Effector memory CD4-positive, alpha-beta T cell (primary cell): Measurements from ENCODE around the gene NLGN1.
"Not testable (repeated sequence)": the region's sequence is repeated elsewhere in the genome, so short reads cannot be mapped to it uniquely, and the experiment has no call there.

Experiments used
- DNase-seq, 3 donors: peaks; one replicate each; pipeline ENCODE4 v3.0.0-alpha.2; 2020
- H3K27ac ChIP-seq: 2 replicates; pipeline ENCODE4 v1.7.0; 2013; ENCODE audit warnings: mild to moderate bottlenecking, low read length, moderate library complexity; ENCODE audit not compliant: insufficient read depth, poor library complexity, severe bottlenecking
- H3K27me3 ChIP-seq: replicated peaks from 2 replicates; pipeline ENCODE4 v1.7.0; 2013; ENCODE audit warnings: mild to moderate bottlenecking, low read length; ENCODE audit not compliant: insufficient read depth, control insufficient read depth, poor library complexity, severe bottlenecking
- H3K36me3 ChIP-seq: 2 replicates; pipeline ENCODE4 v1.7.0; 2013; ENCODE audit warnings: mild to moderate bottlenecking, low read length, moderate library complexity; ENCODE audit not compliant: control insufficient read depth, insufficient read depth
- H3K4me1 ChIP-seq: 2 replicates; pipeline ENCODE4 v1.7.0; 2013; ENCODE audit warnings: low read length, mild to moderate bottlenecking; ENCODE audit not compliant: control insufficient read depth, insufficient read depth, poor library complexity, severe bottlenecking
- H3K4me3 ChIP-seq: 2 replicates; pipeline ENCODE4 v1.7.0; 2013; ENCODE audit warnings: low read length, low read depth, mild to moderate bottlenecking; ENCODE audit not compliant: insufficient read depth, poor library complexity, severe bottlenecking
- H3K9me3 ChIP-seq: 2 replicates; pipeline ENCODE4 v1.7.0; 2013; ENCODE audit warnings: mild to moderate bottlenecking, low read length, moderate library complexity; ENCODE audit not compliant: control insufficient read depth

NLGN1 gene

DNA sequence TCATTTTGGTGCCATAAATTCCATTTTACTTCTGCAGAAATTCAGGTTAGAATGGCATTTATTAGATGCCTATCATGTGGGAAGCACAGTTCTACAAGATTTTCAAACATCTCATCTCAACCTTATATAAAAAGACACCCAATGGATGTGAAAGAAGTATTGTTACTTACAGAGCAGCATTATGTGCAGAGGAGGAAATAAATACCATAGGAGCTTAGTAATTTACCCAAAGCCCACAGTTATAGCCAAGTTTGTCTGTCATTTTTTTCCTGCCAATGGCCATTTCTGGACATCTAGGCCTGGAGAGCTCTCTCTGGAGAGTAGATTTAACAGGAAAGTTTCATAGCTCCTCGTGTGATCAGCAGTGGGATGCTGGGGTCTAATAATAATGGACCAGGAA, 802.2 kb downstream of the NLGN1 start:
- DNase-seq, result no peak

GRCh38 chr3:174202116-174202515, 804.6 kb downstream of the NLGN1 start:
- Histone ChIP-seq H3K4me3 (no peak overlapping the region), H3K4me1 (no peaks in the 10 kb centered on the region), H3K9me3 (no peaks in the 10 kb centered on the region), H3K36me3 (no peaks in the 10 kb centered on the region), H3K27me3 (no peaks in the 10 kb centered on the region), H3K27ac (no peak overlapping the region)
- no peak for DNase-seq

More for the DNA sequence above, 802.2 kb downstream of the NLGN1 start:
- Histone ChIP-seq H3K4me1 (no peaks in the 10 kb centered on the region), H3K9me3 (no peaks in the 10 kb centered on the region), H3K4me3 (no peak overlapping the region), H3K27me3 (no peaks in the 10 kb centered on the region), H3K27ac (no peak overlapping the region), H3K36me3 (no peaks in the 10 kb centered on the region)

DNA sequence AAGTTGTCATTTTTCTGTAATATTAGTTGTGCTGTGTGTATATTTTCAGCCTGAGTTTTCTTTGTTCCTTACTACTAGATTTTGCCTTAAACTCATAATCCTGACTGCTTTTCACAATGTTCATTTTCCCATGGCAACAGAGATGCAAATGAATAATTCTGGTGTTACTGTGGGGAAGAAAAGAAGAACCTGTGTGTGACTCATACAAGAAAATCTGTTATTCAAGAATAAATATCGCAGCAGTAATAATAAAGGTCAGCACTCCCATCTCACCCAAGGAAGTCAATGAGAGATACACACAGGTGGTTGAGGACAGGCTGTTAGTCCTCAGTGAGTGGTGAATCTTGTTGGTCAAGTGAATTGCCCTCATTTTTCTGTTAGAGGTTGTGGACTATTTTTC, 805.0 kb downstream of the NLGN1 start:
- no peaks in the 10 kb centered on the region for H3K27me3 ChIP-seq
- H3K9me3 ChIP-seq, result no peaks in the 10 kb centered on the region
- no peak for DNase-seq
- H3K4me1 ChIP-seq, result no peaks in the 10 kb centered on the region
- H3K36me3 ChIP-seq, result no peaks in the 10 kb centered on the region
- H3K27ac ChIP-seq, result no peak overlapping the region
- no peak overlapping the region for H3K4me3 ChIP-seq

- Histone ChIP-seq H3K9me3 (no peaks in the 10 kb centered on the region), H3K36me3 (no peaks in the 10 kb centered on the region), H3K27ac (no peak overlapping the region), H3K4me3 (no peak overlapping the region), H3K27me3 (no peaks in the 10 kb centered on the region), H3K4me1 (no peaks in the 10 kb centered on the region)
- no peak for DNase-seq
Observed at GRCh38 chr3:174204765-174205164, 807.2 kb downstream of the NLGN1 start.

GRCh38 chr3:174206607-174207192, 809.2 kb downstream of the NLGN1 start:
- no peak overlapping the region for H3K4me3 ChIP-seq
- no peak overlapping the region for H3K27ac ChIP-seq
- H3K4me1 ChIP-seq, result no peaks in the 10 kb centered on the region
- no peaks in the 10 kb centered on the region for H3K9me3 ChIP-seq
- H3K36me3 ChIP-seq, result no peaks in the 10 kb centered on the region
- no peaks in the 10 kb centered on the region for H3K27me3 ChIP-seq
- DNase-seq, result no peak

DNA sequence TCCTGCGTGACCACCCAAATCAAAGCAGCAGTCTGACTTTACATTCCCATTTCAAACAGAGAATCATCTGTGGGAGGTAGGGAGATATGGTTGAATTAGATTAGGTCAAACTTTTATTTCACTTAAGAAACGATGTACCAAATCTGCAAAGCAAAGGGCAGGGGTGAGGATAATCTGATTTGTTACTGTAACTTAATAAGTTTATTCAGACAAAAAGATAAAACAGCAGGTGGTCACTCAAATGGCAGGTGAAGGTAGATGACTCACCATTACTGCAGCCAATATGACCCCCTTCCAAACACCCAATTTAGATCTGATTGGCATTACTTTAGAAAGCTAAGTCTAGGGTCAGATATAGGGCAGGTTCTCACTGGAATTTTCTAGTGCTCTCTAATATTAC, 810.6 kb downstream of the NLGN1 start:
- H3K4me3 ChIP-seq, result no peak overlapping the region
- no peak overlapping the region for H3K27ac ChIP-seq
- no peaks in the 10 kb centered on the region for H3K27me3 ChIP-seq

GRCh38 chr3:174211896-174212295, 814.4 kb downstream of the NLGN1 start:
- not testable (repeated sequence) for H3K9me3 ChIP-seq, H3K4me1 ChIP-seq, H3K4me3 ChIP-seq, H3K27me3 ChIP-seq, H3K27ac ChIP-seq, DNase-seq, H3K36me3 ChIP-seq

More for the DNA sequence above, 810.6 kb downstream of the NLGN1 start:
- H3K4me1 ChIP-seq, result no peaks in the 10 kb centered on the region
- no peaks in the 10 kb centered on the region for H3K36me3 ChIP-seq
- no peaks in the 10 kb centered on the region for H3K9me3 ChIP-seq
- DNase-seq, result no peak

DNA sequence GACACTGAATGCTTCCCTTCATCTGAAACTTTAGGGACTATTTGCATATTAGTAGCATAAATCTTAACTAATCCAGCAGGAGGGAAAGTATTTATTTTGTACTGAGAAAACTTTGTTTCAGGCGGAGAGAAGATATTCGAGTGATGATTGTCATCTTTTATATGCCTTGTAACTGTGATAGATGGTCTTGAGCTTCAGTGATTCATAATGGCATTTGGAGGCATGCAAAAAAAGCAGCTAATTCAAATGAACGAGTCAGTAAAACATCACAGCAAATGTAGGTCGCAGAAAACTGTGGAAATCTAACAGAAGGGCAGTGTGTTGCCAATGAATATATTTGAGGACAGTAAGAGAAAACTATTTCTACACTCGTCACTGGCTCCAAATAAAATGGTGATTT, 817.9 kb downstream of the NLGN1 start:
- no peak overlapping the region for H3K4me3 ChIP-seq
- H3K36me3 ChIP-seq, result no peaks in the 10 kb centered on the region
- no peaks in the 10 kb centered on the region for H3K9me3 ChIP-seq
- H3K4me1 ChIP-seq, result no peaks in the 10 kb centered on the region
- no peak overlapping the region for H3K27ac ChIP-seq
- DNase-seq, result no peak
- no peaks in the 10 kb centered on the region for H3K27me3 ChIP-seq

DNA sequence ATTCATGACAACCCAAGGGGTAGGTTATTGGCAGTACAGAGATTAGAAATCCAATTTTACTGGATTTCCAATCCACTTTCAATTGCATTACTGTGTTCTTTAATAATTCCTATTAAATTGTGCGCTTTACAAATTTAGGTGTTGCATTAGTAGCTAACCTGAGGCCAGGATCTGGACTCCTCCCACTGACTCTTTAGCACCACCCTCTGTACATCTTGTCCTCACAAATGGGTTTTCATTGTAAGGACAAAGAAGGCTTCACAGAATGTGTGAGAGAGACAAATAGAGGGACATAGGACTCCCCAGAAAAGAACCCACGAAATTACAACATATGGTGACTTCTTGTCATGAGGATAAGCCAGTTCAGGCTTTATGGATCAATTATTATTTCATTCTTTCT, 818.5 kb downstream of the NLGN1 start:
- Histone ChIP-seq H3K36me3 (no peaks in the 10 kb centered on the region), H3K27ac (no peak overlapping the region), H3K27me3 (no peaks in the 10 kb centered on the region), H3K4me1 (no peaks in the 10 kb centered on the region), H3K4me3 (no peak overlapping the region), H3K9me3 (no peaks in the 10 kb centered on the region)
- no peak for DNase-seq

- no peaks in the 10 kb centered on the region for H3K9me3 ChIP-seq
- DNase-seq, result no peak
- H3K4me3 ChIP-seq, result no peak overlapping the region
- no peaks in the 10 kb centered on the region for H3K36me3 ChIP-seq
- H3K4me1 ChIP-seq, result no peaks in the 10 kb centered on the region
- H3K27me3 ChIP-seq, result no peaks in the 10 kb centered on the region
- no peak overlapping the region for H3K27ac ChIP-seq
Observed at GRCh38 chr3:174216946-174217718, 819.6 kb downstream of the NLGN1 start.
